ENCODE data around the gene PTPRK. TPM values are rescaled to one million over a fixed set of nuclear protein-coding genes. Genes with fewer than 3 reads are reported as not detected.
"Not testable (repeated sequence)": the region's sequence is repeated elsewhere in the genome, so short reads cannot be mapped to it uniquely, and the experiment has no call there.

PTPRK gene
- total RNA-seq, 1 donor from 2014 or later: 1.9 TPM

- intact Hi-C loops (cut with micrococcal nuclease): no loop called here
Observed at GRCh38 chr6:128491610-128492206, 28.7 kb downstream of the PTPRK start.

GRCh38 chr6:128491100-128491581 lies 29.3 kb downstream of the PTPRK start:
- intact Hi-C loops (cut with micrococcal nuclease): no loop called here

GRCh38 chr6:128487746-128488145 lies 32.7 kb downstream of the PTPRK start:
- intact Hi-C loops (cut with micrococcal nuclease): no loop called here

- intact Hi-C loops (cut with micrococcal nuclease): no loop called here
Observed at GRCh38 chr6:128487055-128487454, 33.3 kb downstream of the PTPRK start.

GRCh38 chr6:128486580-128486979 lies 33.8 kb downstream of the PTPRK start:
- intact Hi-C loops (cut with micrococcal nuclease): not testable (repeated sequence)

- intact Hi-C loops (cut with micrococcal nuclease): no loop called here
Observed at GRCh38 chr6:128483472-128484135, 36.8 kb downstream of the PTPRK start.

GRCh38 chr6:128482642-128483041 lies 37.8 kb downstream of the PTPRK start:
- intact Hi-C loops (cut with micrococcal nuclease): no loop called here

- intact Hi-C loops (cut with micrococcal nuclease): no loop called here
Observed at GRCh38 chr6:128479991-128480390, 40.4 kb downstream of the PTPRK start.

GRCh38 chr6:128479048-128479666 lies 41.2 kb downstream of the PTPRK start:
- intact Hi-C loops (cut with micrococcal nuclease): no loop called here

GRCh38 chr6:128478230-128479047 lies 42.0 kb downstream of the PTPRK start:
- intact Hi-C loops (cut with micrococcal nuclease): no loop called here

GRCh38 chr6:128474933-128475332 lies 45.5 kb downstream of the PTPRK start:
- intact Hi-C loops (cut with micrococcal nuclease): no loop called here

GRCh38 chr6:128474481-128474880 lies 45.9 kb downstream of the PTPRK start:
- intact Hi-C loops (cut with micrococcal nuclease): no loop called here

- intact Hi-C loops (cut with micrococcal nuclease): no loop called here
Observed at GRCh38 chr6:128471907-128472306, 48.5 kb downstream of the PTPRK start.

- intact Hi-C loops (cut with micrococcal nuclease): no loop called here
Observed at GRCh38 chr6:128465368-128466343, 54.7 kb downstream of the PTPRK start.

GRCh38 chr6:128464790-128465189 lies 55.6 kb downstream of the PTPRK start:
- intact Hi-C loops (cut with micrococcal nuclease): no loop called here

- intact Hi-C loops (cut with micrococcal nuclease): no loop called here
Observed at GRCh38 chr6:128463942-128464341, 56.5 kb downstream of the PTPRK start.

- intact Hi-C loops (cut with micrococcal nuclease): no loop called here
Observed at GRCh38 chr6:128461501-128461900, 58.9 kb downstream of the PTPRK start.

GRCh38 chr6:128456510-128457230 lies 63.7 kb downstream of the PTPRK start:
- intact Hi-C loops (cut with micrococcal nuclease): no loop called here

- intact Hi-C loops (cut with micrococcal nuclease): no loop called here
Observed at GRCh38 chr6:128455959-128456358, 64.4 kb downstream of the PTPRK start.

- intact Hi-C loops (cut with micrococcal nuclease): no loop called here
Observed at GRCh38 chr6:128452713-128453112, 67.7 kb downstream of the PTPRK start.
